LNCAP (cell line): ENCODE data around the gene SACM1L.

ENCODE experiments used
- TF ChIP-seq, protein P1 (sequence below): fragments of 450-650 bp; IDR thresholded peaks from 2 replicates; pipeline ENCODE4 v1.5.1; 2017; ENCODE audit warnings: mild to moderate bottlenecking

SACM1L gene

DNA sequence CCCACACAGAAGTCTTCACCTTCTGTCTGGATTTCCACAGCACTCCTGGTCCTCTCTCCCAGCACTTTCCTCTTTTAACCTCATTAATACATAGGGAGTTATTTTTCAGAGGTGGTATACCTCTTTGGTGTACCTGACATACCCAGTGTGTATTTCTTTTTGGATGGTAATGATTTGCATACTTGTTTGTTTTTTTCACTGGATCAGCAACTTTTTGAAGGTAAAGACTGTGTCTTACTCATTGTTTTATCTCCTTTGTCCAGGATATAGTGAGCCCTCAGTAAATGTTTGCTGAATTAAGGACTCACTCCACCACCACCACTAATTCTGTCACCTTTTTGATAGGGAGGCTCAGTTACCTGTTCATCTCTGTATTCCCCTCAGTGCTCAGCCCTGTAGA is 52.1 kb downstream of the SACM1L start:
- TF ChIP-seq, protein P1, sequence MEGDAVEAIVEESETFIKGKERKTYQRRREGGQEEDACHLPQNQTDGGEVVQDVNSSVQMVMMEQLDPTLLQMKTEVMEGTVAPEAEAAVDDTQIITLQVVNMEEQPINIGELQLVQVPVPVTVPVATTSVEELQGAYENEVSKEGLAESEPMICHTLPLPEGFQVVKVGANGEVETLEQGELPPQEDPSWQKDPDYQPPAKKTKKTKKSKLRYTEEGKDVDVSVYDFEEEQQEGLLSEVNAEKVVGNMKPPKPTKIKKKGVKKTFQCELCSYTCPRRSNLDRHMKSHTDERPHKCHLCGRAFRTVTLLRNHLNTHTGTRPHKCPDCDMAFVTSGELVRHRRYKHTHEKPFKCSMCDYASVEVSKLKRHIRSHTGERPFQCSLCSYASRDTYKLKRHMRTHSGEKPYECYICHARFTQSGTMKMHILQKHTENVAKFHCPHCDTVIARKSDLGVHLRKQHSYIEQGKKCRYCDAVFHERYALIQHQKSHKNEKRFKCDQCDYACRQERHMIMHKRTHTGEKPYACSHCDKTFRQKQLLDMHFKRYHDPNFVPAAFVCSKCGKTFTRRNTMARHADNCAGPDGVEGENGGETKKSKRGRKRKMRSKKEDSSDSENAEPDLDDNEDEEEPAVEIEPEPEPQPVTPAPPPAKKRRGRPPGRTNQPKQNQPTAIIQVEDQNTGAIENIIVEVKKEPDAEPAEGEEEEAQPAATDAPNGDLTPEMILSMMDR: no peak

DNA sequence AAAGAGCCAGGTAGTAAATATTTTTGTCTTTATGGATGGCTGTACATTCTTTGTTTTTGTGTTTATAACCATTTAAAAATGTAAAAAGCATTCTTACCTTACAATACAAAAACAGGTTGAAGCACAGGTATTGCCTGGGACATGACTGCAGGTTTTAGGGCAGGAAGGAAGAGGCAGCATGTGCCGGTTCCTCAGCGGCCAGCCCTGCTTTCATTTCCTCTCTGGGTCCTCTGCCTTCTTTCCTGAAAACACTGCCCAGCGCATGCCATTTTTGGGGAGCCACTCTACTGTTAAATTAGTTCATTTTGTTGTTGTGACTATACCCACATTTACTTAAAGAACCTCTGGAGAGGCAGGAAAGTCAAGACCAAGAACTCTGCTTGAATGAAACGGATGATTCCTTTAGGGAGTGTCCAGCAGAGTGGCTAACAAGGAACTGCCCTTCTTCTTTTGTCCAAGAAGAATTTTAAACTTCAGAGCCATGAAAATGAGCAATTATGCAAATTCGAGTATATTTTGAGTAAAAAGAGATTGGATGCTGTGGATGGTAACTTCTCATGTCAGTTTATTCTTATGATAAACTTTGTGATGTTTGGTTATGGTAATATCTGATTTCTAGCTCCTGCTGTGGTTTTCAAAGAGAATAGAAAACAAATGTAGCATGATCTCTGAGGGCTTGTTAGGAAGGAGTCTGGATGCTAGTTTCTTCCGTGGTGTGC is 52.7 kb downstream of the SACM1L start:
- TF ChIP-seq, protein P1: no peak

DNA sequence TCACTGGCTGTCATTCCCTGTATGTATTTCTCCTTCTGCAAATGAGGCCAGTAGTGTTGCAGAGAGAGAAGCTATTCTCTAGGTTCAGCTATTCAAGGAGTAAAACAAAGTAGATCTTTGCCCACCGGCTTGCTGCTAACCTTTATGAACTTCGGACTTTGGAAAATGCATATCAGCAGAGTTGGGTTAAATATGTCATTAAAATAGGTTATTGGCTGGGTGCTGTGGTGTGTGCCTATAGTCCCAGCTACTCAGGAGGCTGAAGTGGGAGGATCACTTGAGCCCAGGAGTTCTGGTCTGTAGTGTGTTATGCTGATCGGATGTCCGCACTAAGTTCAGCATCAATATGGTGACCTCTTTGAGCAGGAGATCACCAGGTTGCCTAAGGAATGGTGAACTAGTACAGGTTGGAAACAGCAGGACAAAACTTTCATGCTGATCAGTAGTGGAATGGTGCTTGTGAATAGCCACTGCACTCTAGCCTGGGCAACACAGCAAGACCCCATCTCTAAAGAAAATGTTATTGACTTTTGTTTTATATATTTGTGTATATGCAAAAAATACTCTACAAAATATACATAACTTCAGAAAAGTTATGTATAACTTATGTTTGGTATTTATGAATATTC is 53.4 kb downstream of the SACM1L start:
- TF ChIP-seq, protein P1: no peak

DNA sequence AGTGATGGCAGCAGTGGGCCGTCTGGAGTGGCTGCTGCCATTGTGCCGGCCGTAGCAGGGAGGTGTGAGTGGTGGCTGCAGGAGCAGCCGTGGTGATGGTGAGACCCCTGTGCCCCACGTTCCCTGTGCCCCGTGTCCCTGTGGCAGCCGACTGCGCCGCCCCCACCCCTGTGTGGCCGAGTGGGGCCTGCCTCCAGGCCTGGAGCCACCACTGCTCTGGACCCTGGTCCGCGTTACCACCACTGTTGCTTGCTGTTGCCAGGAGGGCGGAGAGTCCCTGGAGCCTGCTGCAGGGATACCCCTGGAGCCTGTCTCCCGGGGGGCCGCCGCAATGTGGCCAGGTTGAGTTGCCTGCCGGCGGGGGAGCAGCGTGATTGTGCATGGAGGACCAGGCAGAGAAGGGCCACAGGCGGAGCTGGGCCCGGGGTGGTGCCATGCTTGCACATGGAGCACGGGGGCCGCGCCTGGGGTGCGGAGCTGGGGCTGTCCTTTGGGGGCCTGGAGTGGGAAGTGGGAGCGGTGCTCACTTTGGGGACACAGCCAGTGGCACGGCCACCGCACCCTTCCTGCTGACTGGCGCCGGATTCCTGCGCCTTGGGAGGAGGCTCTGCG is 57.1 kb downstream of the SACM1L start:
- TF ChIP-seq, protein P1: no peak

DNA sequence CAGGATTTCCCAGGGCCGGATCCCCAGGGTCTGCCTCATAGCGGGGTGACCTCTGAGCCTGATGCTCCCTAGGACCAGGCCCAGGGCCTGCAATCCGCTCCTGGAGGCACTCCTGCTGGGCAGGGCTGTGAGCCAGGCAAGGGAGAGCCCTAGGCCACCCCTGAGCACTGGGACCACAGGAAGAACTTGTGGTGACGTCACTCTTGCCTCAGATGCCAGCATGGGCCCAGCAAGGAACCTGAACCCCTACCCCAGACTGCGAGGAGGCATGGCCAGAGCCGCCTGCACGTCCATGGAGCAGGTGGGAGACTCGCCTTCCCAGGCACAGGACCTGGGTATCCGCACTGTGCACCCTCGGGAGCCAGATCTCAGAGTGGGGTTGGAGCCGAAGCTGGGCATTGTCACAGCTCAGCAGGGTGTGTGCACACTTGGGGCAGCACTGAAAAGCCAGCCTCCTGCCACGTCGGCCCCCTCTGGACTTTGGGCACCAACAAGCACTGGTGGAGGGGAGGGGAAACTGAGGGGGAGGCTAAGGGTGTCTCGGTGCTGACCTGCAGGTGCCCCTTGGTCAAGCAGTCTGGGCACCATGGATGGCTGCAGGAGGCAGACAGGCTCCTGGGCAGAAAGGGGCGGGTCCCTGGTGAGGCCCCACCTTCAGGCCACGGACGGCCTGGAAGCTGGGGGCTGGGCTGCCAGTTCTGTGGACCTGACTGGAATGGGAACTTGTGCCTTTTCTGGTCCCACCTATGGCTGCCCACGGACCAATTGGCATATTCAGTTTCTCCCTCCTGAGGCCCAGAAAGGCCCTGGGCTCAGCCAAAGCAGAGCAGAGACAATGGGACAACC is 57.8 kb downstream of the SACM1L start:
- TF ChIP-seq, protein P1: no peak

DNA sequence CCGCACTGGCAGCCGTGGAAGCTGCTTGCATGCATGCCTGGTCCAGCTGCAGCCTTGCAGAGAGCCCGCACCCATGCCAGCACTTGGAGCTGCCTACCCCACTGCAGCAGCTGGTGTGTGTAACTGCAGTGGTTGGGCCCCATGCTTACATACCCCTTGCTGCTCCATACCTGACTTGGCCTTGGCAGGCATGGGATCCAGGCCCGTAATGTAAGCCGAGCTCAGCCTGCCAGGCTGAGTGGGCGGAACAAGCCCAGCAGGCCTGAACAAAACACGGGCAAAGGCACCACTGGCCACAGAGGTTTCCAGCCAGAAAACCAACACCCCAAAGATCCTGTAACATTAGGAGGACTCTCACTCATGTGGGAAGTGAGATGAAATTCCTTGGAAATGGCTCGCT is 58.9 kb downstream of the SACM1L start:
- TF ChIP-seq, protein P1: no peak

DNA sequence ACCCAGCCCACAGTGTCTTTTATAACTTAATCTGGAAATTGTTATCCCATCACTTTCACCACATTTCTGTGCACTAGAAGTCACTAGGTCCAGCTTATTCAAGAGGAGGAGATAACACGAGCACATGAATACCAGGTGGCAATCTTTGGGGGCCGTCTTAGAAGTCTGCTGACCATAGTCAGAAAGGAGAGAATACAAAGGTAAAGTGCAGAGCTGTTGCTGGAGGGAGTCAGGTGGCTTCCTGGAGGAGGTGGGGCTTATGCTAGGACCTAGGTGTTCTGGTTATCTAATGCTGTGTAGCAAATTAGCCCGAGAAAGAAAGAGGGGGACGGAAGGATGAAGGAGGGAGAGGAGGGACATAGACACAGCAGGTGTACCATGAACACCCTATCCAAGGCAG is 60.7 kb downstream of the SACM1L start:
- TF ChIP-seq, protein P1: no peak
